ENCODE data around the gene MTCH1. TPM values are rescaled to one million over a fixed set of nuclear protein-coding genes. Genes with fewer than 3 reads are reported as not detected.

The MTCH1 gene
- total and polyA plus RNA-seq, 2 experiments from 2014 or later, result 108 to 271 TPM

DNA sequence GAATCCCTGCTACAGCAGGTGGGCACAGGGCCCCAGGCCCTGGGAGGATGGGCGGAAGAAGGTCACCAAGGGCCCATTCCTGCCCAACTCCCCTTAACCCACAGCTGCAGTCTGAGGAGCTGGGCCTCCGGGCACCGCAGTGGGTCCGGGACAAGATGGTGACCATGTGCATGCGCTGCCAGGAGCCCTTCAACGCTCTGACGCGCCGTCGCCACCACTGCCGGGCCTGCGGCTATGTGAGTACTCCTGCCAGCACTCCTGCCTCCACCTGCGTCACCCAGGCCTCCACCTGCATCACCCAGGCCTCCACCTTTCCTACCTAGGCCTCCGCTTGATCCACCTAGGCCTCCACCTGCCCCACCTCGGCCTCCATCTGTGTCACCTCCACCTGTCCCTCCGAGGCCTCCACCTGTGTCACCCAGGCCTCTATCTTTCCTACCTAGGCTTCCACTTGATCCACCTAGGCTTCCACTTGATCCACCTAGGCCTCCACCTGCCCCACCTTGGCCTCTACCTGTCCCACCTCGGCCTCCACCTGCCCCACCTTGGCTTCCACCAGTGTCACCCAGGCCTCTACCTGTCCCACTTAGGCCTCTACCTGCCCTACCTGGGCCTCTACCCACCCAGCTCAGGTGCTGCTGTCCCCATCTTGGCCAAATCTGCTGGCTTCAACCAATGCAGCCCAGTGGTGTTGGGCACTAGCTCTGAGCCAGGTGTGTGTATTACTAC lies 36.3 kb upstream of the MTCH1 start:
- no peak overlapping the region for H3K27ac Mint-ChIP-seq
- no peaks in the 10 kb centered on the region for H3K9me2 ChIP-seq (ENCODE audit: insufficient read depth)
- TF ChIP-seq EZH2phosphoT487 (IDR thresholded peaks at IDR 0.05; ENCODE audit: unreplicated experiment), result no peak
- TF ChIP-seq POLR2AphosphoS5 (IDR thresholded peaks at IDR 0.05; ENCODE audit: low read depth), result no peak
- no peak for TF ChIP-seq STAT1 (IDR thresholded peaks at IDR 0.05; ENCODE audit: unreplicated experiment)
- TF ChIP-seq EZH2 (IDR thresholded peaks at IDR 0.05; ENCODE audit: low read depth, unreplicated experiment), result no peak
- TF ChIP-seq, protein P1, sequence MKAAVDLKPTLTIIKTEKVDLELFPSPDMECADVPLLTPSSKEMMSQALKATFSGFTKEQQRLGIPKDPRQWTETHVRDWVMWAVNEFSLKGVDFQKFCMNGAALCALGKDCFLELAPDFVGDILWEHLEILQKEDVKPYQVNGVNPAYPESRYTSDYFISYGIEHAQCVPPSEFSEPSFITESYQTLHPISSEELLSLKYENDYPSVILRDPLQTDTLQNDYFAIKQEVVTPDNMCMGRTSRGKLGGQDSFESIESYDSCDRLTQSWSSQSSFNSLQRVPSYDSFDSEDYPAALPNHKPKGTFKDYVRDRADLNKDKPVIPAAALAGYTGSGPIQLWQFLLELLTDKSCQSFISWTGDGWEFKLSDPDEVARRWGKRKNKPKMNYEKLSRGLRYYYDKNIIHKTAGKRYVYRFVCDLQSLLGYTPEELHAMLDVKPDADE (IDR thresholded peaks at IDR 0.05), result no peak
- no peak for TF ChIP-seq ZNF114 (CRISPR knock-in tag; IDR thresholded peaks at IDR 0.05)
- TF ChIP-seq, protein P2, sequence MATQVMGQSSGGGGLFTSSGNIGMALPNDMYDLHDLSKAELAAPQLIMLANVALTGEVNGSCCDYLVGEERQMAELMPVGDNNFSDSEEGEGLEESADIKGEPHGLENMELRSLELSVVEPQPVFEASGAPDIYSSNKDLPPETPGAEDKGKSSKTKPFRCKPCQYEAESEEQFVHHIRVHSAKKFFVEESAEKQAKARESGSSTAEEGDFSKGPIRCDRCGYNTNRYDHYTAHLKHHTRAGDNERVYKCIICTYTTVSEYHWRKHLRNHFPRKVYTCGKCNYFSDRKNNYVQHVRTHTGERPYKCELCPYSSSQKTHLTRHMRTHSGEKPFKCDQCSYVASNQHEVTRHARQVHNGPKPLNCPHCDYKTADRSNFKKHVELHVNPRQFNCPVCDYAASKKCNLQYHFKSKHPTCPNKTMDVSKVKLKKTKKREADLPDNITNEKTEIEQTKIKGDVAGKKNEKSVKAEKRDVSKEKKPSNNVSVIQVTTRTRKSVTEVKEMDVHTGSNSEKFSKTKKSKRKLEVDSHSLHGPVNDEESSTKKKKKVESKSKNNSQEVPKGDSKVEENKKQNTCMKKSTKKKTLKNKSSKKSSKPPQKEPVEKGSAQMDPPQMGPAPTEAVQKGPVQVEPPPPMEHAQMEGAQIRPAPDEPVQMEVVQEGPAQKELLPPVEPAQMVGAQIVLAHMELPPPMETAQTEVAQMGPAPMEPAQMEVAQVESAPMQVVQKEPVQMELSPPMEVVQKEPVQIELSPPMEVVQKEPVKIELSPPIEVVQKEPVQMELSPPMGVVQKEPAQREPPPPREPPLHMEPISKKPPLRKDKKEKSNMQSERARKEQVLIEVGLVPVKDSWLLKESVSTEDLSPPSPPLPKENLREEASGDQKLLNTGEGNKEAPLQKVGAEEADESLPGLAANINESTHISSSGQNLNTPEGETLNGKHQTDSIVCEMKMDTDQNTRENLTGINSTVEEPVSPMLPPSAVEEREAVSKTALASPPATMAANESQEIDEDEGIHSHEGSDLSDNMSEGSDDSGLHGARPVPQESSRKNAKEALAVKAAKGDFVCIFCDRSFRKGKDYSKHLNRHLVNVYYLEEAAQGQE (IDR thresholded peaks at IDR 0.05; ENCODE audit: unreplicated experiment), result no peak
- TF ChIP-seq JUNB (IDR thresholded peaks at IDR 0.05; ENCODE audit: unreplicated experiment), result no peak
- TF ChIP-seq, protein P3, sequence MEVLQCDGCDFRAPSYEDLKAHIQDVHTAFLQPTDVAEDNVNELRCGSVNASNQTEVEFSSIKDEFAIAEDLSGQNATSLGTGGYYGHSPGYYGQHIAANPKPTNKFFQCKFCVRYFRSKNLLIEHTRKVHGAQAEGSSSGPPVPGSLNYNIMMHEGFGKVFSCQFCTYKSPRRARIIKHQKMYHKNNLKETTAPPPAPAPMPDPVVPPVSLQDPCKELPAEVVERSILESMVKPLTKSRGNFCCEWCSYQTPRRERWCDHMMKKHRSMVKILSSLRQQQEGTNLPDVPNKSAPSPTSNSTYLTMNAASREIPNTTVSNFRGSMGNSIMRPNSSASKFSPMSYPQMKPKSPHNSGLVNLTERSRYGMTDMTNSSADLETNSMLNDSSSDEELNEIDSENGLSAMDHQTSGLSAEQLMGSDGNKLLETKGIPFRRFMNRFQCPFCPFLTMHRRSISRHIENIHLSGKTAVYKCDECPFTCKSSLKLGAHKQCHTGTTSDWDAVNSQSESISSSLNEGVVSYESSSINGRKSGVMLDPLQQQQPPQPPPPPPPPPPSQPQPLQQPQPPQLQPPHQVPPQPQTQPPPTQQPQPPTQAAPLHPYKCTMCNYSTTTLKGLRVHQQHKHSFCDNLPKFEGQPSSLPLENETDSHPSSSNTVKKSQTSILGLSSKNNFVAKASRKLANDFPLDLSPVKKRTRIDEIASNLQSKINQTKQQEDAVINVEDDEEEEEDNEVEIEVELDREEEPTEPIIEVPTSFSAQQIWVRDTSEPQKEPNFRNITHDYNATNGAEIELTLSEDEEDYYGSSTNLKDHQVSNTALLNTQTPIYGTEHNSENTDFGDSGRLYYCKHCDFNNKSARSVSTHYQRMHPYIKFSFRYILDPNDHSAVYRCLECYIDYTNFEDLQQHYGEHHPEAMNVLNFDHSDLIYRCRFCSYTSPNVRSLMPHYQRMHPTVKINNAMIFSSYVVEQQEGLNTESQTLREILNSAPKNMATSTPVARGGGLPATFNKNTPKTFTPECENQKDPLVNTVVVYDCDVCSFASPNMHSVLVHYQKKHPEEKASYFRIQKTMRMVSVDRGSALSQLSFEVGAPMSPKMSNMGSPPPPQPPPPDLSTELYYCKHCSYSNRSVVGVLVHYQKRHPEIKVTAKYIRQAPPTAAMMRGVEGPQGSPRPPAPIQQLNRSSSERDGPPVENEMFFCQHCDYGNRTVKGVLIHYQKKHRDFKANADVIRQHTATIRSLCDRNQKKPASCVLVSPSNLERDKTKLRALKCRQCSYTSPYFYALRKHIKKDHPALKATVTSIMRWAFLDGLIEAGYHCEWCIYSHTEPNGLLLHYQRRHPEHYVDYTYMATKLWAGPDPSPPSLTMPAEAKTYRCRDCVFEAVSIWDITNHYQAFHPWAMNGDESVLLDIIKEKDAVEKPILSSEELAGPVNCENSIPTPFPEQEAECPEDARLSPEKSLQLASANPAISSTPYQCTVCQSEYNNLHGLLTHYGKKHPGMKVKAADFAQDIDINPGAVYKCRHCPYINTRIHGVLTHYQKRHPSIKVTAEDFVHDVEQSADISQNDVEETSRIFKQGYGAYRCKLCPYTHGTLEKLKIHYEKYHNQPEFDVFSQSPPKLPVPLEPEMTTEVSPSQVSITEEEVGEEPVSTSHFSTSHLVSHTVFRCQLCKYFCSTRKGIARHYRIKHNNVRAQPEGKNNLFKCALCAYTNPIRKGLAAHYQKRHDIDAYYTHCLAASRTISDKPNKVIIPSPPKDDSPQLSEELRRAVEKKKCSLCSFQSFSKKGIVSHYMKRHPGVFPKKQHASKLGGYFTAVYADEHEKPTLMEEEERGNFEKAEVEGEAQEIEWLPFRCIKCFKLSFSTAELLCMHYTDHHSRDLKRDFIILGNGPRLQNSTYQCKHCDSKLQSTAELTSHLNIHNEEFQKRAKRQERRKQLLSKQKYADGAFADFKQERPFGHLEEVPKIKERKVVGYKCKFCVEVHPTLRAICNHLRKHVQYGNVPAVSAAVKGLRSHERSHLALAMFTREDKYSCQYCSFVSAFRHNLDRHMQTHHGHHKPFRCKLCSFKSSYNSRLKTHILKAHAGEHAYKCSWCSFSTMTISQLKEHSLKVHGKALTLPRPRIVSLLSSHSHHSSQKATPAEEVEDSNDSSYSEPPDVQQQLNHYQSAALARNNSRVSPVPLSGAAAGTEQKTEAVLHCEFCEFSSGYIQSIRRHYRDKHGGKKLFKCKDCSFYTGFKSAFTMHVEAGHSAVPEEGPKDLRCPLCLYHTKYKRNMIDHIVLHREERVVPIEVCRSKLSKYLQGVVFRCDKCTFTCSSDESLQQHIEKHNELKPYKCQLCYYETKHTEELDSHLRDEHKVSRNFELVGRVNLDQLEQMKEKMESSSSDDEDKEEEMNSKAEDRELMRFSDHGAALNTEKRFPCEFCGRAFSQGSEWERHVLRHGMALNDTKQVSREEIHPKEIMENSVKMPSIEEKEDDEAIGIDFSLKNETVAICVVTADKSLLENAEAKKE (CRISPR knock-in tag; IDR thresholded peaks at IDR 0.05), result no peak
- TF ChIP-seq NANOG (IDR thresholded peaks at IDR 0.05; ENCODE audit: borderline replicate concordance), result no peak
- TF ChIP-seq, protein P4, sequence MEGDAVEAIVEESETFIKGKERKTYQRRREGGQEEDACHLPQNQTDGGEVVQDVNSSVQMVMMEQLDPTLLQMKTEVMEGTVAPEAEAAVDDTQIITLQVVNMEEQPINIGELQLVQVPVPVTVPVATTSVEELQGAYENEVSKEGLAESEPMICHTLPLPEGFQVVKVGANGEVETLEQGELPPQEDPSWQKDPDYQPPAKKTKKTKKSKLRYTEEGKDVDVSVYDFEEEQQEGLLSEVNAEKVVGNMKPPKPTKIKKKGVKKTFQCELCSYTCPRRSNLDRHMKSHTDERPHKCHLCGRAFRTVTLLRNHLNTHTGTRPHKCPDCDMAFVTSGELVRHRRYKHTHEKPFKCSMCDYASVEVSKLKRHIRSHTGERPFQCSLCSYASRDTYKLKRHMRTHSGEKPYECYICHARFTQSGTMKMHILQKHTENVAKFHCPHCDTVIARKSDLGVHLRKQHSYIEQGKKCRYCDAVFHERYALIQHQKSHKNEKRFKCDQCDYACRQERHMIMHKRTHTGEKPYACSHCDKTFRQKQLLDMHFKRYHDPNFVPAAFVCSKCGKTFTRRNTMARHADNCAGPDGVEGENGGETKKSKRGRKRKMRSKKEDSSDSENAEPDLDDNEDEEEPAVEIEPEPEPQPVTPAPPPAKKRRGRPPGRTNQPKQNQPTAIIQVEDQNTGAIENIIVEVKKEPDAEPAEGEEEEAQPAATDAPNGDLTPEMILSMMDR (conservative IDR thresholded peaks at IDR 0.05; ENCODE audit: low read depth in 2 of 2), result no peak
- TF ChIP-seq CREB1 (CRISPR knock-in tag; IDR thresholded peaks at IDR 0.05; ENCODE audit: low read depth), result no peak
- TF ChIP-seq ZNF331 (CRISPR knock-in tag; IDR thresholded peaks at IDR 0.05; ENCODE audit: low read depth), result no peak
- no peaks in the 10 kb centered on the region for H4K20me1 ChIP-seq (replicated peaks; ENCODE audit: insufficient read depth)
- no peaks in the 10 kb centered on the region for H3K79me2 ChIP-seq (replicated peaks; ENCODE audit: insufficient read depth)
- H2AFZ ChIP-seq, result peak overlapping the region; percentile 90
- H3K4me1 ChIP-seq (ENCODE audit: insufficient read depth), result no peaks in the 10 kb centered on the region; the same call in 1 of the 2 replicates
- H3K4me3 ChIP-seq, result no peak overlapping the region
- no peaks in the 10 kb centered on the region for H3K36me3 Mint-ChIP-seq (ENCODE audit: low read depth)
- no peak for ATAC-seq
- H3K9me3 Mint-ChIP-seq, result no peaks in the 10 kb centered on the region
- DNase-seq (ENCODE audit: low spot score), result no peak
- H3K4me3 Mint-ChIP-seq, result no peak overlapping the region
- no peaks in the 10 kb centered on the region for H3K36me3 ChIP-seq (ENCODE audit: insufficient read depth)
- 0 out of 2 replicates have a peak, but pooled peaks cover 5% of the 10 kb centered on the region for H3F3A ChIP-seq (replicated peaks; ENCODE audit: low read depth)
- no peaks in the 10 kb centered on the region for H3K27me3 ChIP-seq (ENCODE audit: insufficient read depth)
- H3K27ac ChIP-seq (ENCODE audit: low read depth), result no peak overlapping the region
- peaks cover 16% of the 10 kb centered on the region for H3K27me3 Mint-ChIP-seq (ENCODE audit: insufficient read depth, low read depth, poor library complexity)
- H3K4me2 ChIP-seq, result no peak overlapping the region
- H3K4me1 Mint-ChIP-seq, result peaks cover 28% of the 10 kb centered on the region
